Hypothalamus (tissue), 51 donors: Measurements from ENCODE around the gene STARD3.
"Not testable (repeated sequence)": the region's sequence is repeated elsewhere in the genome, so short reads cannot be mapped to it uniquely, and the experiment has no call there.

Experiments used
- DNase-seq, 51 donors: peaks; one replicate each; lab custom pipeline; 2025; lab: John Stamatoyannopoulos, UW

The STARD3 gene

DNA sequence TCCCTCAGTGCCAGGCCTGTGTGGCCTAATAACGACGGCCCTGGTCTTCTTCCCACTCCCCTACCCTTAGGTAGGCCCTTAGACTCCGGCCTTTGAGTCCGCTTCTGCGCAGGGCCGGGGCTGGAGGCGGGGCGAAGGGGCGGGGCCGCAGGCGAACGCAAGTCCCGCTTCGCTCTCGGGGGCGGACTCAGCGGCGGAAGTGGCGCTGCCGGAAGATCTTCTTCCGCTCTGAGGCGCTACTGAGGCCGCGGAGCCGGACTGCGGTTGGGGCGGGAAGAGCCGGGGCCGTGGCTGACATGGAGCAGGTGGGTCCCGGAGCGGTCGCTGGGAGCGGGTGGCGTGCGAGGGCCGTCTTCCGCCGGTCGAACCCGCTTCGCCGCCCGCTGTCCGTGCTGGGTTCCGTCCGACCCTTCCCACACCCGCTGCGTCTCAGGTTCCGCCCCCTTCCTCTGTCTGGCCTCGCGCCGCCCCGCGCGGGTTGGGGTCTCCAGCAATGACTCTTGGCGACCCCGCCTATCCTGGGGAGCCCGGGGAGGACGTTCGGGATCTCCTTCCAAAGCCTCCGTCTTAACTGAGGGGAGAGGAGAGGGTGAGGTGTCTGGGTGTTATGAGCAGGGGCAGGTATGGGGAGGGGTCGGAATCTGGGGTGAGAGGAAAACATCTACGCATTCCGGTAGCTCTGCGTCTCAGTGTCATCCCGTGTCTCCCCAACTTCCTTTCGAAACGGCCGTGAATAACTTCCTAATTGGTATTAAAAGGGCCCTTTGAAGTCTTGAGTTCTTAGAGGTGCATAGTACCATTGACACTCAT is at the start of gene STARD3:
Gene STARD3, plus strand, starts transcription at position 218 of the 810 bp plus-strand sequence. CDS start 16,388 bp downstream, outside the sequence.
- DNase-seq: peak; percentile 39 to 93 (median 83)

DNA sequence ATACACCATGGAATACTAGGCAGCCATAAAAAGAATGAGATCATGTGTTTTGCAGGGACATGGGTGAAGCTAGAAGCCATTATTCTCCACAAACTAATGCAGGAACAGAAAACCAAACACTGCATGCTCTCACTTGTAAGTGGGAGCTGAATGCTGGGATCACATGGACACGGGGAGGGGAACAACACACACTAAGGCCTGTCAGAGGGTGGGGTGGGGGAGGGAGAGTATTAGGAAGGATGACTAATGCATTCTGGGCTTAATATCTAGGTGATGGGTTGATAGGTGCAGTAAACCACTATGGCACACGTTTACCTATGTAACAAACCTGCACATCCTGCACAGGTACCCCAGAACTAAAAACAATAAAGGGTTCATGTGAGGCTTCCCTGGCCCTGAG is 46.8 kb upstream of the STARD3 start:
- DNase-seq: not testable (repeated sequence)

DNA sequence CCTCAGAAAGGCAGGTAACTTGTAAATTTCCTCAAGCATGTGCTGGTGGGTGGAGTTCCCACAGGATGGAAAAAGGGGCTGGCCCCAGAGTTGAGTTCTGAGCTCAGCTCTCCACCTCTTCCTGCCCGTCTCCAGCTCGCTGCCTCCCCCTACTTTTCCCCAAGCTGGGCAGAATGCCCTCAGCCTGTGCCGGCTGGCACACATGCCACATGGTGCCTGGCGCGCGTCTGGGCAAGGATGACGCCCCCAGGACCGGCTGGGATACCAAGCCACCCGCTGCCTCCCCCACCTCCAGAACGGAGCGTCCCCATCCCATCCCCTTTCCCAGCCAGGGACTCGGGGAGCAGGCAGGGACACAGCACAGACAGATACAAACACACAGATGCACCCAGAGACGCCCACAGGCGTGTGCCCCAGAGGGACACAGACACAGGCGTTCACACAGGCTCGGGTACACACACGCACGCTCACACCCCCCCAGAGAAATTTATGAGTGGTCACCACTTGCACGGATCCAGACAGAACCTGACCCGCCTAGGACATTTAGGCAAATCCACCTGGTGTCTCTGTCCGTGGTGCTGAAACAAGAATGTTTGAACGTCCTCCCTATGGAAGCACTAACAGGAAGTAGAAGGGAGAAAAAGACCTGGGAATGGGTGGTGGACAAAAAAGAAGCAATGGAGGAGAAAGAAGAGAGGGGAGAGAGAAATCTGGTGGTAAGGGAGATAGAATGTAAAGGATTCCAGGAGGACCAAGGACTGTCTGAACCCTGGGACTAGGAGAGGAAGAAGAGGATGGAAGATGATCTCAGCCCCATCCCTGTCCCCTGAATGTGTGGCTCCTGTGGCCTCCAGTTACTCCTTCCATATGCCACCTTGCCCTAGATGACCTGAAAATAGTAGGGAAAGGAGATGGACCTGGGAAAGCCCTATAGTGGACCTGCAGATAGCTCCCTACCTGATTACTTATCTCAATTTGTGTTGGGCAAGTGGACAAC is 44.7 kb upstream of the STARD3 start:
- peak in 1 of 51 donors; percentile 62 for DNase-seq

DNA sequence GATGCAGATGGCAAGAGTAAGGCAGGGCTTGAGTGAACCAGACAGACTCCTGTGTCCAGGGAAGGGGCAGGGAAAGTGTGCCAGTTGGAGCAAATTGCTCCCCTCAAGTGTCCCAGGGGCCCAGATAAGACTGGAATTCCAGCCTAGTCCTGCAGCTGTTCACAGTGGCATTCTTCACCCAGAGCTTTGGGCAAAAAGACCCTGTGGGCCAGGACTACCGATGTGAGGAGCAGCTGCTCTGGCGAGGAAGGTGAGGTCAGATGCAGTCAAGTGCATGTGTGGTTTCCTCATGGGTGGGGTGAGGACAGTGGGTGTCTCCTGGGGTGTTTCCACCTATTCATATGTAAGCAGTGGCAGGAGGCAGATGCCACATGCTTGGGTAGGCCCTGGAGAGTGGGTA is 43.6 kb upstream of the STARD3 start:
- DNase-seq: no peak

DNA sequence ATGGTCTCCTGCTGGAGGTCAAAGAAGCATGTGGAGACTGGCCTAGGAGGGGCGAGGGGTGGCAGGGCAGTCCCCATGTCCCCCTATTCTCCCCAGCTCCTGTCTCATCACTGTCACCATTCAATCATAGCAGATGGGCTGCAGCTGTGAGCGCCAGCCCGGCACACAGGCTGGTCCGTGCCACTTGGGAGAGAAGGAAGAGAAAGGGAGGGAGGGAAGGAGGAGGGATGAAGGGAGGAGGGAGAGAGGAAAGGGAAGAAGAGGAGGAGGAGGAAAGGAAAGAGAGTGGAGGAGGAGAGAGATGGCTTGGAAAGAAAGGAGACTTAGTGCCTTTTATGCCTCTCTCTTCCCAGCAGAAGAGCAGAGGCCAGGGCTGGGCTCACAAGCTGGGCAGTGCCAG is 41.6 kb upstream of the STARD3 start:
- no peak for DNase-seq

DNA sequence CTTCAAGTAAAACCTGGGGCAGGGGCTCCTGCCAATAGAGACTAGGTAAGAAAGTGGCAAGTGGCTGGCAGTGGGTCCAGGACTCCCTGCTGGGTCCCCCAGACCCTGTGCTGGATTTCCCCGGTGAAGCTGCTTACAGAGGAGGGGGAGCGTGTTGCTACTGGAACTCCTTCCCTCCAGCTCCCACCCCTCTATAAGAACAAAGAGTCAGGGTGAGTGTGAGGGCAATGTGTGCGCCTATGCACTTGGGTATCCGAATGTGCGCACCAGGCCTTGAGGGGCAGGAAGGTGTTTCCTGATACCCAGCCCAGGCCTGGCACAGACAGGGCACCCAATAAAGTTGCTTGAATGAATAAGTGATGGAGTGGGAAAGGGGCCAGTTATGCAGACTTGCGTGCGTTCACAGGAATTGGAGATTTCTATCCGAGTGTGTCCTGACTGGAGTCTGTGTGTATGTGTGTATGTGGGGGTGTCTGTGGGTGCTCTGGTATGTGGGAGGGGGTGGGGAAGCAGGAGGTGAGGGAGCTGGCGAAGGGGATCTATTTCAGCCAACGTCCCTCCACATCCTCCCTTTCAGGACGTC is 40.9 kb upstream of the STARD3 start:
- no peak for DNase-seq

DNA sequence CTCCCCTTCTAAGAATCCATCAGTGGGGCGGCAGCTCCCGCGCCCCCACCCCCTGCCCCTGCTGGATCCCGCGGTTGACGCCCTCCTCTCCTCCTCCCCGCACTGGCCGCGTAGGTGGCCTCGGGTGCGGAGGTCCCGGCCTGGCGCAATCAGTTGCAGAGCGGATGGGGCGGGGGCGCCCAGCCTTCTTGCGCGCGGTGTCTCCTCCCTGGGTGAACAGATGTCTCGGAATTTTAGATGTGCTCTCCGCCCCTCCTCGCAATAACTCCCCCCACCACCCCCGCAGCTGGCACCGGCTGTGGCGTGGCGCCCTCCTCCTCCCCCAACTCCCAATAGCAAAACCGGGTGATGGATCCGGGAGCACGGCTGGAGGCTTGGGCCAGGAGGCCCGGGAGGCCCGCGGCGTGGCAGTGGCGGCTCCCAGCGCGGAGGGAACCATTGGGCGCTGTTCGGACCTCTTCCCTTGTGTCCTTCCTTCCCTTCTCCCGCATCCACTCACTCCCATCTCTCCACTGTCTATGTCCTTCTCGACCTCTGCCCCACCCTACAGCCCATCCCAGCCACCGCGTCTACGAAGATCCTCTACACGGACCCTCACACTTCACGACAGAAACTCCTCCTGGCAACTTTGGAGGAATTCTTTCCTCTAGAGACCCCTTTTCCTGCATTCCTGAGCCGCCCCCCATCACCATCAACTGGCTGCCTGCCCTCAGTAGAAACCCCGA is 40.2 kb upstream of the STARD3 start:
- DNase-seq: no peak

DNA sequence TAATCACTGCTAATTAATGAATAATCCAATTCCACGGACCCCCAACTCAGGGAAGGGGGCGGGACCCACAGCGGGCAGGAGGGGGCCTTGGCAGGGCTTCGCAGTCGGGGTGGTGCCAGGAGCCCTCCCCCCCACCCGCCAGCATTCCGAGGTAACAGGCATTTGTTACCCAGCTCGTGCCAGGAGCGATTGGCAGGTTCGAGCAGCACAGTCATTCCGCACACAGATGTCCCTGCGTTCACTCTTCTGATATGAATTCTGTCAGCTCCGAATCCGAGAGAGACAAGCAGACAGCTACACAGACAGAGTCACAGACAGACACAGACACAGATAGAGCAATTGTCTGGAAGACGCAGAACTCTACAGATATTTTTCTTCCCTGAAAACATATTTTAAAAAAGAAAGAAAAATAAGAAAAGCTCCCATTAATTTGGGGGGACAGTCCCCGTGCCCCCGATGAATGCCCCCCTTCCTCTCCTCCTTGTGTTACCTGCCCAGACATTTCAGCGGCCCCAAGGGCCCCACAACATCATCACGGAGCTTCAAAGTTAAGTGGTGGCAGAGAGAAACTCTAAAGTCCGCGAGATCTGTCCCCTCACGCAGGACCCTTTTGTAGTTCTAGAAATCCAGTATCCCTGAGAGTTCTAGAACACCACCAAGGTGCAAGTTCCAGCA is 39.4 kb upstream of the STARD3 start:
- no peak for DNase-seq

DNA sequence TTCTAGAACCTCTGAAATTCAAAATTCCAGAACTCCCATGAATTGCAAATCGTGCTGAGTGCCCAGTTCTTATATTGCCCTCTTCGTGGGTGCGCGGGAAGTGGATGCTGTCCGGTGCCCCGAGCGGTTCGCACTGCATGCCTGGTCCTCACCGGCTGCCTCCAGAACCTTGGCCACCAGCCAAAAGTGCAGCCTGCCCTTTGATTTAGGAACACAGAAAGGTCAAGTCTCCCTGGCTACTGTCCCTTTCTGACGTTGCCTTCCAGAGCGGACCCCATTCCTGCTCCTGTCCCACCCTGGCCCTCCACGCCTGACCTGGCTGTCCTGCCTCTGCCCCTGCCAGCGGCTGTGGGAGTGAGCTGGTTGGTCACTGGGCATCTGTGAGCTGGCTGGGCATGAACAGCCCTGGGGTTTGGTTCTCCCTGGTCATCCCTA is 38.9 kb upstream of the STARD3 start:
- DNase-seq: no peak

DNA sequence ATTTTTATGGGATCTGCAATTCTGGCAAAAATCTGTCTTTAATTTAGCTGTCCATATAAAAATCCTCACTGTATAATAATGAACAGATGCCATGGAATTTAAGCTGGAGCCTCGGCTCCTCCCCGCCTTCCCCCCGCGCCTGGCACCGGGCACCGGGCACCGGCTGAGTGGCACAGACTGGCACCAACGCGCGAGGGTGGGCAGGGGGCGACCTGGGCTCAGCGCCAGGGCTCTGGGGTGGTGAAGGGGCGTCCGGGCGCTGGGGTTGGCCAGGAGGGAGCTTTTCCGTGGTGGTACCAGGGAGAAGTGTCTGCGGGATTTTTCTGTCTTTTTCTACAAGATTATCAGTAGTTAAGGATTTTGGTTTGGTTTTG is 38.3 kb upstream of the STARD3 start:
- DNase-seq: no peak

DNA sequence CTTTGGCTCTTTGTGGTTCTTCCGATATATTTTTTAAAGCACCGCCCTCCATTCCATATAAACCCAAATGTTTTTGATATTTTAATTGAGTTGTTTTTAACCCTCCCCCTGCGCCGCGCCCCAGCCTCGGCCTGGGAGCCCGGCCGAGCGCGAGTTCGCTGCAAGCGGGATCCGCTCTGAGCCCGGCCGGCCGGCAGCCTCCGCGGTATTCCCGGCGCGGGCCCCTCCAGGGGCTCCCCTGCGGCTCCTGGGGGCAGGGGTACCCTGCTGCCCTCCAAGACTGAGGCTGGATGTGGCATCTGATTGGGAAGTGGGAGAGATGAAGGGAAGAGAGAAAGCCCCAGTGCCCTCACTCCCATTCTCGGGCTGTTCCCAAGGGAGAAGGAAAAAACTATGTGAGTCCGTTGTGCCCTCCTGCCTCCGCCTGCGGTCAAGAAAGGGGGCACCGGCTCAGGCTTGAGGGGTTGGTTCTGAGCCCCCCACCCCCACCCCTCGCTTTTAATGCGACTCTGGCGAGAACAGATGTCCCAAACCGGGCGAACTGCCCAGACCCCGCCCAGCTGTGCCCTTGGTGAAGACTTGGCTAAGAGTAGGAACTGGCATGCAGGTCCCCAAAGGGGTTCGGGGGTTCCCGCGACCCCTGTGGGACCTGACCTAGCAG is 37.8 kb upstream of the STARD3 start:
- no peak for DNase-seq

DNA sequence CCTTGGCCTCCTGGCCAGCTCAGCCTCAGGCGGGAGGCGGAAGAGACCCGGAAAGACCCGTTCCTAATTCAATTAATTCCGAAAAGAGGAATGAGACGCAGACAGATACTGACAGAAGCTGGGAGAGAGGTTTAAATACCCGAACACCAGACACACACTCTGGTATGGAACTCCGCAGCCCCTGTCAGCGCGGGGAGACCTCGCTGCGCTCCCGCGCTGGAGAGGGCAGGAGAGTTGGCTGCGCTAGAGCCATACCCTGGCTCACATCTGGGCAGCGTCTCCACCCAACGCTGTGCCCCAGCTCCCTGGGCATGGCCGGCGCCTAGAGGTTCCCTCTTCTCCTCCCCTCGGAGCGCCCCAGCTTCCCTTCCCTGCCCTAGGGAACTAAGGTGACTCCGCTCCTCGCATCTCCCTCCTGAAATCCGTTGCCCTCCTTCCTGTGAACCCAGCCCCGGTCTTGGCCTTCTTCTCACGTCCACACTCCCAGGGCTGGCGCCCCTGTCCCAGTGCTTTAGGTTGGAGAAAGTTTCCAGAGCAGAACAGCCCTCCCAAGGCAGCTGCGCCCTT is 37.2 kb upstream of the STARD3 start:
- DNase-seq: no peak

DNA sequence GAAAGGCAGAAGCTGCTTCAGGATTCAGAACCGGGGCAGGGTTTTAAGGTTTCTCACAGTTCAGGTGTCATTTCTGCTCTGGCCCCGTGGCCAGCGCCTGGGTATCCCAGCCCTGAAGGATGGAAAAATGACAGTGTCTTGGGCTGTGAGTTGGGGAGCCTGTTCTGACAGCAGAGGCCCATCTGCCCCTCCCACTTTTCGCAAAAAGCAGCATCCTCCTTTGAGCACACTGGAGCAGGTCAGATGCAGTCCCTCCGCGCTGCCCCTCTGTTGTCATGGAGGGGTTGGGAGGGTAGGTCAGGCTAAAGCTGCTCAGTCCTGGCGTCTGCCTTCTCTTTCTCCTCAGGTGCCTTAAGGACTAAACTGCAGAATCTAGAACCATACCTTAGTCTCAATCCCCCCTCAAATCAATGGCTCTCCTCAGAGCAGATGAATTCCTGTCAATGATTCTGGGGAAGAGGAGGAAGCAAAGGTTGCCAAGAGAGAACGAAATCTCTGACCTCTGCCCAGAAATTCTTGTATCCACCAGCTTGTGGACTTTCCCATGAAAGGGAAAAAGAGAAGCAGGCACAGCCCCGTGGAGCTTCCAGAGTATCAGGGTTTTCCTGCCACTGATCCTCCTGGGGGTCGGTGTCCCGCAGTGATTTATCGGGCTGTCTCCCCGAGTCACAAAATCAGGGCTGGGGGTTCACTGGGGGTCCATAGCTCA is 36.5 kb upstream of the STARD3 start:
- DNase-seq: no peak

DNA sequence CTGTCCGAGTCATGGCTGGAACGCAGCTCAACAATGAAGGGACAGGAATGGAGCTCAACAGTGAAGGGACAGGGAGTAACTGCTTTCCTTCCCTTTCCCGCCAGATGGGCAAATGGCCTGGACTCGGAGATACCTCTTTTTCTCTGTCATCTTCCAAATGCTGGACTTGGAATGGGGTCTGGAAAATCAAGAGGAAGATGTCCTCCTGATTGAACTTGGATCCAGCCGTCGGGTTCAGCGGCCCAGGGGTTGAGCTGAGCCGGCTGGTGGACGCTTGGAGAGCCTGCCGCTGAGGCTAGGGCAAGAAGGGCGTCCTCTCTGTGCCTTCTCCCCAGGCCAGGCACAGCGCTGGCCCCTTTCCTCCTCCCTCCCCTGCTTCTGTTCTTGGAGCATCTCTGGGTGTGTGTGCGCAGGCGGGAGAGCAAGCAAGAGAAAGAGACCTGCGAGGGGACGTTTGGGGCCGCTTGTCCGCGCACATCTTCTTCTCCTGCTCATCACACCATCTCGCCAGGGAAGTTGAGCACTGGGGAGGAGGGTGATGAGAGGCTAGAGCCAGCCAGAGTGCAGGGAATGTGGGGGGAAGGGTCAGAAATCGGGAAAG is 35.8 kb upstream of the STARD3 start:
- DNase-seq: no peak

DNA sequence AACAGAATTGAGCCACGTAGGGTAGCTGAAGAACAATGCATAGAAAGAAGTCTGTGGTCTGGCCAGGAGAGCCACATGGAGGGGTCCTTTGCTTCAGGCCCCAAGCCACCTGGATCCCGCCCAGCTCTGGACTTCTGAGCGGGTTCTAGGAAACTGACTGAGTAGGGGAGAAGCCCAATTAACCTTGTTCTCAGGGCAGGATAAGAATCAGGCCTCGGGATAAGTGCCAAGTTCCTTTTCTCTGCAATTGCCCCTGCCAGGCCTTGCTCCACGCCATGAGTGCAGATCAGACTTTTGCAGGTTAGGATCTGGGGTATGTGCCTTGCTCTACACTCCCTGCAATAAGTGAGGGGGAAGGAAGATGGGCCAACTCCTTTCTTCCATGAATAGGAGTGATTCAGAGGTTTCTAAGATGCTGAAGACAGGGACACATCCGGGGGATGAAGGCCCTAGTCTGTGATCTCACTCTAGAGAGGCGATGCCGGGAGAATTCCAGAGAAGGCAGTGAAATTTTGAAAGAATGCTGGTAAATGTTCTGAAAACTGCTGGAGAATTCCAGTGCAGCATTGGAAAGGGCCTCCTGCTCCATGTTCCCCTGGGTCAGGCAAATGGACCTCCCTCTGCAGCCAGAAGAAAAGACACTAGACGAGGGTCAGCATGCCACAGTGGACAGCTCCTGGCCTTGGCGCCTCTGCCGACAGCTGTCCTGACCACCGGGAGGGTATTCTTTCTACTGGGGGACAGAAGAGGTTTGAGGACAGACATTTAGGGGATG is 35.0 kb upstream of the STARD3 start:
- DNase-seq: no peak

DNA sequence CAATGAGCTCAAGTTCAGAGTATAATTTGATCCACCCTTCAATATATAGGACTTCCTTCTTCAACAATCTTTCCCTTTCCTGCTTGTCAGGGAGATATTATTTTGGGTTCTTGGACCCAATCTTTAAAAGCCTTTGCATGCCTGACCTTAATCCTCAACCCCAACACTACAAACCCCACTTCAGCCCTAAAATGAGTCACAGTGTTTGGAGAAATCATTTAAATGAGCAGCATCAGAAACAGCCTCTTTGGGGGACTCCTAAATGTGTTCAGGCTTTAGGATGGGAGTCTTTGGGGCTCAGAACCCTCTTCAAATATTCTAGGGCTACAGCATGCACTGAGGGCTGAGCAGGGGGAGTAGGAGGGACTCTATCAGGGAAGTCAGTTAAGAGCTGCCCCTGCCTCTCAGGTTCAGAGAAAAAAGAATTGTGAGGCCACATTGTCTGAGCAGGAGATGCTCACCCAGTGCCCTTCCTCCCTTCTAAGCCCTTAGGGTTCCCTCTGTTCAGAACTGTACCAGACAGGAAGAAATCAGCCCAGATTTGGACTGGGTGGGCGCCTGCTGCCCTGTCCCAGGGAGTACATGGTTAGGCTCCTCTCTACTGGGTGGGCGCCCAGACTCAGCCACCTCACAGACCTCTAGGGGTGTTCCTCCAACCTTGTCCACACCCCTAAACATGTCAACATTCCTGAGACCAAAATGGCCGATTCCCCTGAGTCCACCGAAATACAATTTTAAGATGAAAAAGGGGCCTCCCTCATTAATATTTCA is 34.2 kb upstream of the STARD3 start:
- no peak for DNase-seq
